LNCAP (cell line): ENCODE data around the gene IGFL3.

Source experiments
- TF ChIP-seq, protein P1 (sequence below): fragments of 450-650 bp; IDR thresholded peaks from 2 replicates; pipeline ENCODE4 v1.5.1; 2017; ENCODE audit warnings: mild to moderate bottlenecking

Gene IGFL3

DNA sequence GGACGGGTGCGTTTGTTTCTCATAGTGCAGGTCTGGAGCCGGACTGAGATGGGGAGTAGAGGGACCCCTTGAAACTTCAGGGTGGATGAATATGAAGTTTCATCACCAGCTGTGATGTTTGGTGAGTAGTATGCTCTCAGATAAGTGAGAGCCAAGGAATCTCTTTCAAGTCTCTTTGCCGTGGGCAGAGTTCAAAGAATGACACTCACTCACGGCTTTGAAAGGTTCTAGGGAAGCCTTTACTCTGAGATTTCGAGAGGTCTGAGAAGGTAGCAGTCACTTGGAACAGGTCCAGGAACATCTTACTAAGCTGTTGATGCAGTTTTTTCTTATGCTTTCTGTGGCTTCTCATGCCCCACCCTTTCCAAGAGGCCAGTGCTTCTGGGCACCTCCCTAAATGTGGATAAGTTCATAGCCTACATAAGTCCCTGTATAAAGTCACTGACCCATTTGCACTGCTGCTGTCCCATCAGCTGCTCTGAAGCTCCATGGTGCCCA, 23.4 kb upstream of the IGFL3 start, which contains the start of gene IGFL2:
Gene IGFL2, plus strand, starts transcription at position 448 of the 498 bp plus-strand sequence. Its CDS starts 41 bp downstream, at position 489.
- TF ChIP-seq, protein P1, sequence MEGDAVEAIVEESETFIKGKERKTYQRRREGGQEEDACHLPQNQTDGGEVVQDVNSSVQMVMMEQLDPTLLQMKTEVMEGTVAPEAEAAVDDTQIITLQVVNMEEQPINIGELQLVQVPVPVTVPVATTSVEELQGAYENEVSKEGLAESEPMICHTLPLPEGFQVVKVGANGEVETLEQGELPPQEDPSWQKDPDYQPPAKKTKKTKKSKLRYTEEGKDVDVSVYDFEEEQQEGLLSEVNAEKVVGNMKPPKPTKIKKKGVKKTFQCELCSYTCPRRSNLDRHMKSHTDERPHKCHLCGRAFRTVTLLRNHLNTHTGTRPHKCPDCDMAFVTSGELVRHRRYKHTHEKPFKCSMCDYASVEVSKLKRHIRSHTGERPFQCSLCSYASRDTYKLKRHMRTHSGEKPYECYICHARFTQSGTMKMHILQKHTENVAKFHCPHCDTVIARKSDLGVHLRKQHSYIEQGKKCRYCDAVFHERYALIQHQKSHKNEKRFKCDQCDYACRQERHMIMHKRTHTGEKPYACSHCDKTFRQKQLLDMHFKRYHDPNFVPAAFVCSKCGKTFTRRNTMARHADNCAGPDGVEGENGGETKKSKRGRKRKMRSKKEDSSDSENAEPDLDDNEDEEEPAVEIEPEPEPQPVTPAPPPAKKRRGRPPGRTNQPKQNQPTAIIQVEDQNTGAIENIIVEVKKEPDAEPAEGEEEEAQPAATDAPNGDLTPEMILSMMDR = no peak

DNA sequence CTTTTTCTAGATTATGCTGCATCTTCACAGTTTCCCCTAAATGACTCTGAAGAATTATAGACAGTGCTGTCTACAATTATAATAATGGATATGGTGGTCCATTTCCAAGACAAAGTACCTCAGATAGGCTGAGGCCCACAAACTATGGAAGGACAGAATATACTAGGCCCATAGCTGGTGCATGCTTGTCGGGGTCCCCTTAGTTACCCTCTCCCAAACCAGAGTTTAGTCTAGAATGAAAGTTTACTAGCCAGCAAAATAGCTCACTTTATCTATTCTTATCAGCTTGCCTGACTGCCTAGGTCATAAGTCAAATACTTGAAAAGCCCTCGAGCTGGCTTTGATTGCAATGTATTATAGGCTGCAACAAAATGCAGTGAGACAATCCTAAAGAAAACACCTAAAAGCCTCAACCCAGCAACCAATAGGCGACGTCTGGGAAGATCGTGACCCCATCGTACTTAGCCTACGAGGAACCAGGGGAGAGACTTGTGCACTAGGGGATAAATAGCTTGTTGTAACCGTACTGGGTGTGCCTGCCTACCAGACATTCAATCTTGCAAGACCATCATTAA, 22.8 kb upstream of the IGFL3 start:
- TF ChIP-seq, protein P1 = no peak

DNA sequence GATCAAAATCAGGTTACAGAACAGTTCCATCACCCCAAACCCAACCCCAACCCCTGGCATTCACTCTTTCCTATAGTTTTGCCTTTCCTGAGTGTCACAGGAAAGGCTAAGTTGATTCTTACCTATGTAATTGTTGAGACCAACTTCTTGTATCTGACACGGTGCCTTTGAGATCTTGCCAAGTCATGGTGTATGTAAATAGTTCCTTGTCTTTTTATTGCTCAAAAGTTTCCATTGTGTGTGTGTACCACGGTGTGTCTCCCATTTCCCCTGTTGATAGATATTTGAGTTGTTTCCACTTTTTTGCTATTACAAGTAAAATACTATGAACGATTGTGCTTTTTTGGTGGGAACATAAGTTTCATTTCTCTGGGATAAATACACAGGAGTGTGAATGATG, 20.3 kb upstream of the IGFL3 start:
- TF ChIP-seq, protein P1 = no peak

DNA sequence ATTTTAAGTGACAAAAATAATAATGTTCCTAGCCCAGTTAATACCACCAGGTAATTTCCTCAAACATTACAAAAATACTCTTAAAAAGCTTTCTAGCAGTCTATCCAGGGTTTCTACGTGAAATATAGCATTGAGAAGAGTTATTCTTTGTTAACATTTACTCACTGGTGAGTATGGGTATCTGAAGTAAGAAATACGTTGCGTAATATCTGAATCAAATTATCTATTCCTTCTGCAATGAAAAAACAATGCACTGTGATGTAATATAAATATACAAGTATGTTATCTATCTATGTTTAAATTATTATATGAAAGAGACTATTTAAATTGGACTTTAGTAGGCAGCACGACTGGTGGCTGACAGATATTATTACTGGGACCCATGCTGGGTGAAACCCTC, 17.8 kb upstream of the IGFL3 start:
- TF ChIP-seq, protein P1 = no peak

DNA sequence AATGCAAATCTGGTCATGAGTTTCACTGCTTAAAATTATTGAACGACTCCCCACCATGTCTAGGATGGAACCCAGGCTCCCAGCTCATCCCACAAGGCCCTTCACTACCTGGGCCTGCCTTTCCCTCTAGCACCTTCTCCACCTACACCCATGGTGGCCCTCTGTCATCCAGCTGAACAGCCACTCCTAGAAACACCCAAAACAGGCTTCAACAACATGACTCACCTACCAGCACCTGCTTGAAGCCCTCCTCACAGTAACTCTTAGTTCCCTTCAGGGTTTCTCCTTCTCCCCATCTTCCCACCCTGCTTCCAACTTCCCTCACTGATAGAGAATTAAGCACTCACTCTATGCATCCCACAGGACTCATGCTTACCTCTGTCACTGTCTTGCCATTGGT, 16.9 kb upstream of the IGFL3 start:
- TF ChIP-seq, protein P1 = no peak

DNA sequence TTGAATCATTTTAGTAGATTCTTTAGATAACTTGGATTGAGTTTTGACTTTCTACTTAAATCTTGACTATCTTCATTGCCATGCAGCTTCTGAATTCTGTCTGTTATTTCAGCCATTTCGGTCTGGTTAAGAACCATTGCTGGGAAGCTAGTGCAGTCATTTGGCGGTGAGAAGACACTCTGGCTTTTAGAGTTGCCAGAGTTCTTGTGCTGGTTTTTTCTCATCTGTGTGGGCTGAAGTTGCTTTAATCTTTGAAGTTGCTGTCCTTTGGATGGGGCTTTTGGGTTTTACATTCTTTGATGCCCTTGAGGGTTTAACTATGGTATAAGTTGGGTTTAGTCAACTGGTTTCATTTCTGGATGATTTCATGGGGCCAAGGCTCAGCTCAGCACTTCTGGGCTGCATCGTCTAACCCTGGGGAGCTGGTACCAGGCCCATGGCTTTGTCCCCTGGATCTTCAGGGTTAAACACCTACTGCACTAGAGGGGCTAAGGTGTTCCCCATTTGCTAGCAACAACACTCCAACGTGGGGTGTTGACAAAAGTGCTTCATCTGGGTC, 13.5 kb upstream of the IGFL3 start:
- TF ChIP-seq, protein P1 = no peak

DNA sequence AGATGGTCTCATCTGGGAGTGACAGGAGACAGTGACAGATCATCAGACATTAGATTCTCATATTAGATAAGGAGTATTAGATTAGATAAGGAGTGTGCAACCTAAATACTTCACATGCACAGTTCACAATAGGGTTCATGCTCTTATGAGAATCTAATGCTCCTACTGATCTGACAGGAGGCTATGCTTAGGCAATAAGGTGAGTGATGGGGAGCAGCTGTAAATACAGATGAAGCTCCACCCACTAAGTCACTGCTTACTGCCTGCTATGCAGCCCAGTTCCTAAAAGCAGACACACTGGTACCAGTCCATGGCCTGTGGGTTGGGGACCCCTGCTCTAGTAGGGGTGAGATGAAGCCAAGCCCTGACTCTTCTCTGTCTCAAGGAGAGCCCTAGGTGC, 10.0 kb upstream of the IGFL3 start:
- TF ChIP-seq, protein P1 = no peak
